Right lung (tissue), 10 donors: ENCODE measurements around the gene SNRNP200. TPM values are rescaled to one million over a fixed set of nuclear protein-coding genes. Genes with fewer than 3 reads are reported as not detected.

Source experiments
- DNase-seq, 2 donors: peaks; one replicate each; pipeline ENCODE4 v3.0.0-alpha.2; 2013
- long read RNA-seq, 8 donors: transcript quantifications; one replicate each; lab custom pipeline, GENCODE V29; 2026
- polyA plus RNA-seq, 5 donors: library from polyadenylated mRNA; unstranded; fragments of 120-200 nt; gene quantifications; one replicate each; pipeline versions ENCODE4 v1.2.1 to v1.2.3, GENCODE V29; 2013; ENCODE audit warnings: inconsistent platforms in 1 of 5, low replicate concordance in 1 of 5; ENCODE audit not compliant: insufficient read length in 5 of 5, insufficient read depth in 1 of 5

The SNRNP200 gene
- 100 to 1,000 TPM; 169 to 208 (median 183) TPM for polyA plus RNA-seq
- long read RNA-seq, donor 1, full-length matches to known transcripts: 8 of 161 reads
- long read RNA-seq, donor 1, partial matches to known transcripts: 153 of 161 reads
- long read RNA-seq, donor 1, other reads (novel, unspliced or antisense): 0 of 161 reads
- long read RNA-seq, donor 2, full-length matches to known transcripts: 5 of 58 reads
- long read RNA-seq, donor 2, partial matches to known transcripts: 53 of 58 reads
- long read RNA-seq, donor 2, other reads (novel, unspliced or antisense): 0 of 58 reads
- long read RNA-seq, donor 3, full-length matches to known transcripts: 9 of 88 reads
- long read RNA-seq, donor 3, partial matches to known transcripts: 79 of 88 reads
- long read RNA-seq, donor 3, other reads (novel, unspliced or antisense): 0 of 88 reads
- long read RNA-seq, donor 4, full-length matches to known transcripts: 6 of 67 reads
- long read RNA-seq, donor 4, partial matches to known transcripts: 61 of 67 reads
- long read RNA-seq, donor 4, other reads (novel, unspliced or antisense): 0 of 67 reads
- long read RNA-seq, donor 5, full-length matches to known transcripts: 5 of 174 reads
- long read RNA-seq, donor 5, partial matches to known transcripts: 169 of 174 reads
- long read RNA-seq, donor 5, other reads (novel, unspliced or antisense): 0 of 174 reads
- long read RNA-seq, donor 6, full-length matches to known transcripts: 19 of 158 reads
- long read RNA-seq, donor 6, partial matches to known transcripts: 139 of 158 reads
- long read RNA-seq, donor 6, other reads (novel, unspliced or antisense): 0 of 158 reads
- long read RNA-seq, donor 7, full-length matches to known transcripts: 9 of 212 reads
- long read RNA-seq, donor 7, partial matches to known transcripts: 203 of 212 reads
- long read RNA-seq, donor 7, other reads (novel, unspliced or antisense): 0 of 212 reads
- long read RNA-seq, donor 8, full-length matches to known transcripts: 3 of 84 reads
- long read RNA-seq, donor 8, partial matches to known transcripts: 62 of 84 reads
- long read RNA-seq, donor 8, other reads (novel, unspliced or antisense): 19 of 84 reads

GRCh38 chr2:96305091-96305978 is at the start of gene SNRNP200:
SNRNP200 (minus strand) TSS chr2:96305546; CDS start chr2:96305437, 109 bp downstream.
- DNase-seq: peak; percentile 83 to 84

GRCh38 chr2:96354492-96354891 is 49.1 kb upstream of the SNRNP200 start:
- DNase-seq: no peak

GRCh38 chr2:96353606-96354101 is 48.3 kb upstream of the SNRNP200 start:
- no peak for DNase-seq

GRCh38 chr2:96353032-96353561 is 47.8 kb upstream of the SNRNP200 start:
- DNase-seq: no peak

- DNase-seq: no peak
These were observed 42.0 kb upstream of the SNRNP200 start for GRCh38 chr2:96347395-96347794.

GRCh38 chr2:96345868-96346462 is 40.6 kb upstream of the SNRNP200 start:
- DNase-seq: no peak

GRCh38 chr2:96345438-96345837 is 40.1 kb upstream of the SNRNP200 start:
- DNase-seq: no peak

GRCh38 chr2:96344011-96344410 is 38.7 kb upstream of the SNRNP200 start:
- no peak for DNase-seq

- DNase-seq: no peak
These were observed 36.7 kb upstream of the SNRNP200 start for GRCh38 chr2:96342085-96342484.

GRCh38 chr2:96341641-96342040 is 36.3 kb upstream of the SNRNP200 start:
- DNase-seq: no peak

GRCh38 chr2:96340493-96341414 is 35.4 kb upstream of the SNRNP200 start:
- DNase-seq: no peak

- no peak for DNase-seq
These were observed 31.5 kb upstream of the SNRNP200 start for GRCh38 chr2:96336873-96337272.

- no peak for DNase-seq
These were observed 30.9 kb upstream of the SNRNP200 start for GRCh38 chr2:96336104-96336775.

- DNase-seq: no peak
These were observed 28.4 kb upstream of the SNRNP200 start for GRCh38 chr2:96333708-96334107.

- DNase-seq: no peak
These were observed 25.1 kb upstream of the SNRNP200 start for GRCh38 chr2:96330407-96330806.

- DNase-seq: no peak
These were observed 24.5 kb upstream of the SNRNP200 start for GRCh38 chr2:96329874-96330273.

GRCh38 chr2:96329456-96329855 is 24.1 kb upstream of the SNRNP200 start:
- DNase-seq: peak in 1 of 2 donors; percentile 43
